Dendritic cell treated with granulocyte-macrophage colony-stimulating factor and Interleukin-4, amounts not matched to agents 40 ng/mL and 50 ng/mL, for 4 days (primary cell): ENCODE measurements around the gene KCNAB1.
"Not testable (repeated sequence)": the region's sequence is repeated elsewhere in the genome, so short reads cannot be mapped to it uniquely, and the experiment has no call there.

ENCODE experiments used
- H3K27ac Mint-ChIP-seq: one replicate; pipeline ENCODE4 v1.8.0; 2022; ENCODE audit warnings: mild to moderate bottlenecking, mixed read lengths
- H3K27me3 Mint-ChIP-seq: one replicate; pipeline ENCODE4 v1.8.0; 2022; ENCODE audit warnings: mild to moderate bottlenecking, mixed read lengths
- H3K36me3 Mint-ChIP-seq: one replicate; pipeline ENCODE4 v1.8.0; 2022; ENCODE audit warnings: low read depth, mixed read lengths
- H3K4me1 Mint-ChIP-seq: one replicate; pipeline ENCODE4 v1.8.0; 2022; ENCODE audit warnings: low read depth, mixed read lengths
- H3K4me3 Mint-ChIP-seq: one replicate; pipeline ENCODE4 v1.8.0; 2022; ENCODE audit warnings: mild to moderate bottlenecking, moderate library complexity, mixed read lengths
- H3K9me3 Mint-ChIP-seq: one replicate; pipeline ENCODE4 v1.8.0; 2022; ENCODE audit warnings: mixed read lengths
- intact Hi-C: fragments of 100-400 bp; cut with micrococcal nuclease; formaldehyde crosslinking; loops from one replicate; pipeline ENCODE4 v1.15.0; 2022

KCNAB1 gene

GRCh38 chr3:156175570-156175969 is 55.2 kb downstream of the KCNAB1 start:
- no peak overlapping the region for H3K4me3 Mint-ChIP-seq
- no peaks in the 10 kb centered on the region for H3K36me3 Mint-ChIP-seq
- H3K4me1 Mint-ChIP-seq: no peaks in the 10 kb centered on the region
- no peaks in the 10 kb centered on the region for H3K9me3 Mint-ChIP-seq
- H3K27me3 Mint-ChIP-seq: no peaks in the 10 kb centered on the region
- intact Hi-C loops: no loop called here
- H3K27ac Mint-ChIP-seq: no peak overlapping the region

- Mint-ChIP-seq H3K4me1 (no peaks in the 10 kb centered on the region), H3K27me3 (no peaks in the 10 kb centered on the region), H3K27ac (no peak overlapping the region), H3K9me3 (no peaks in the 10 kb centered on the region), H3K36me3 (no peaks in the 10 kb centered on the region), H3K4me3 (no peak overlapping the region)
- intact Hi-C loops: no loop called here
Observed at GRCh38 chr3:156176048-156176447, 55.7 kb downstream of the KCNAB1 start.

- Mint-ChIP-seq H3K27me3 (no peaks in the 10 kb centered on the region), H3K9me3 (no peaks in the 10 kb centered on the region), H3K4me3 (no peak overlapping the region), H3K4me1 (no peaks in the 10 kb centered on the region), H3K27ac (no peak overlapping the region), H3K36me3 (no peaks in the 10 kb centered on the region)
- intact Hi-C loops: no loop called here
Observed at GRCh38 chr3:156176629-156177210, 56.3 kb downstream of the KCNAB1 start.

GRCh38 chr3:156180077-156180476 is 59.7 kb downstream of the KCNAB1 start:
- H3K9me3 Mint-ChIP-seq: no peaks in the 10 kb centered on the region
- H3K27ac Mint-ChIP-seq: no peak overlapping the region
- H3K27me3 Mint-ChIP-seq: no peaks in the 10 kb centered on the region
- H3K4me1 Mint-ChIP-seq: no peaks in the 10 kb centered on the region
- H3K4me3 Mint-ChIP-seq: no peak overlapping the region
- intact Hi-C loops: no loop called here
- H3K36me3 Mint-ChIP-seq: no peaks in the 10 kb centered on the region

- H3K27me3 Mint-ChIP-seq: no peaks in the 10 kb centered on the region
- H3K4me1 Mint-ChIP-seq: no peaks in the 10 kb centered on the region
- intact Hi-C loops: no loop called here
- no peak overlapping the region for H3K4me3 Mint-ChIP-seq
- no peaks in the 10 kb centered on the region for H3K9me3 Mint-ChIP-seq
- no peak overlapping the region for H3K27ac Mint-ChIP-seq
- H3K36me3 Mint-ChIP-seq: no peaks in the 10 kb centered on the region
Observed at GRCh38 chr3:156181509-156181908, 61.1 kb downstream of the KCNAB1 start.

- H3K4me3 Mint-ChIP-seq: no peak overlapping the region
- intact Hi-C loops: no loop called here
- no peaks in the 10 kb centered on the region for H3K27me3 Mint-ChIP-seq
- H3K4me1 Mint-ChIP-seq: no peaks in the 10 kb centered on the region
- no peaks in the 10 kb centered on the region for H3K9me3 Mint-ChIP-seq
- no peak overlapping the region for H3K27ac Mint-ChIP-seq
- no peaks in the 10 kb centered on the region for H3K36me3 Mint-ChIP-seq
Observed at GRCh38 chr3:156183396-156183795, 63.0 kb downstream of the KCNAB1 start.

- Mint-ChIP-seq H3K27ac (no peak overlapping the region), H3K4me3 (no peak overlapping the region), H3K36me3 (no peaks in the 10 kb centered on the region), H3K27me3 (no peaks in the 10 kb centered on the region), H3K4me1 (no peaks in the 10 kb centered on the region), H3K9me3 (no peaks in the 10 kb centered on the region)
- intact Hi-C loops: no loop called here
Observed at GRCh38 chr3:156184156-156184555, 63.8 kb downstream of the KCNAB1 start.

GRCh38 chr3:156187146-156187769 is 66.9 kb downstream of the KCNAB1 start:
- H3K27ac Mint-ChIP-seq: no peak overlapping the region
- H3K4me3 Mint-ChIP-seq: no peak overlapping the region
- no peaks in the 10 kb centered on the region for H3K4me1 Mint-ChIP-seq
- H3K9me3 Mint-ChIP-seq: no peaks in the 10 kb centered on the region
- intact Hi-C loops: no loop called here
- H3K27me3 Mint-ChIP-seq: no peaks in the 10 kb centered on the region
- no peaks in the 10 kb centered on the region for H3K36me3 Mint-ChIP-seq

GRCh38 chr3:156188757-156189156 is 68.4 kb downstream of the KCNAB1 start:
- H3K27me3 Mint-ChIP-seq: no peaks in the 10 kb centered on the region
- intact Hi-C loops: no loop called here
- H3K27ac Mint-ChIP-seq: no peak overlapping the region
- H3K9me3 Mint-ChIP-seq: no peaks in the 10 kb centered on the region
- no peaks in the 10 kb centered on the region for H3K4me1 Mint-ChIP-seq
- no peaks in the 10 kb centered on the region for H3K36me3 Mint-ChIP-seq
- H3K4me3 Mint-ChIP-seq: no peak overlapping the region

- Mint-ChIP-seq H3K27me3 (no peaks in the 10 kb centered on the region), H3K4me3 (no peak overlapping the region), H3K27ac (no peak overlapping the region), H3K4me1 (no peaks in the 10 kb centered on the region), H3K9me3 (no peaks in the 10 kb centered on the region), H3K36me3 (no peaks in the 10 kb centered on the region)
- intact Hi-C loops: no loop called here
Observed at GRCh38 chr3:156189927-156190326, 69.5 kb downstream of the KCNAB1 start.

GRCh38 chr3:156194945-156195344 is 74.6 kb downstream of the KCNAB1 start:
- H3K9me3 Mint-ChIP-seq, intact Hi-C loops, H3K36me3 Mint-ChIP-seq, H3K27ac Mint-ChIP-seq, H3K27me3 Mint-ChIP-seq, H3K4me3 Mint-ChIP-seq, H3K4me1 Mint-ChIP-seq: not testable (repeated sequence)

- H3K27me3 Mint-ChIP-seq, H3K27ac Mint-ChIP-seq, H3K36me3 Mint-ChIP-seq, H3K4me3 Mint-ChIP-seq, H3K9me3 Mint-ChIP-seq, H3K4me1 Mint-ChIP-seq, intact Hi-C loops: not testable (repeated sequence)
Observed at GRCh38 chr3:156197152-156197551, 76.8 kb downstream of the KCNAB1 start.

- Mint-ChIP-seq H3K9me3 (no peaks in the 10 kb centered on the region), H3K27me3 (peaks cover 3% of the 10 kb centered on the region), H3K4me3 (no peak overlapping the region), H3K36me3 (no peaks in the 10 kb centered on the region), H3K4me1 (no peaks in the 10 kb centered on the region), H3K27ac (no peak overlapping the region)
- intact Hi-C loops: no loop called here
Observed at GRCh38 chr3:156201411-156202405, 81.3 kb downstream of the KCNAB1 start.

- intact Hi-C loops: no loop called here
- no peaks in the 10 kb centered on the region for H3K9me3 Mint-ChIP-seq
- no peaks in the 10 kb centered on the region for H3K4me1 Mint-ChIP-seq
Observed at GRCh38 chr3:156206157-156206556, 85.8 kb downstream of the KCNAB1 start.

More at GRCh38 chr3:156206157-156206556, 85.8 kb downstream of the KCNAB1 start:
- Mint-ChIP-seq H3K27ac (no peak overlapping the region), H3K36me3 (no peaks in the 10 kb centered on the region), H3K4me3 (no peak overlapping the region), H3K27me3 (no peaks in the 10 kb centered on the region)
